Activated T-cell treated with anti-CD3 and anti-CD28 coated beads, Interleukin-2, amount 50 U/mL, for 72 hours (primary cell): Measurements from ENCODE around the gene FOXL3. TPM values are rescaled to one million over a fixed set of nuclear protein-coding genes. Genes with fewer than 3 reads are reported as not detected.

ENCODE experiments used
- ATAC-seq, 2 donors: fragments of 150-1000 bp; cut with Tn5 transposase; replicated peaks in 1 of 2; 2 replicates each; pipeline ENCODE4 v1.10.0; 2021; ENCODE audit warnings: moderate library complexity in 2 of 2, mild to moderate bottlenecking in 1 of 2
- DNase-seq, 2 donors: peaks; one replicate each; pipeline ENCODE4 v3.0.0; 2021 to 2022; ENCODE audit warnings: mixed read lengths in 1 of 2
- H3K27ac Mint-ChIP-seq: one replicate; pipeline ENCODE4 v1.8.0; 2022; ENCODE audit warnings: mild to moderate bottlenecking, moderate library complexity, mixed read lengths
- H3K27me3 Mint-ChIP-seq: one replicate; pipeline ENCODE4 v1.8.0; 2022; ENCODE audit warnings: low read depth, mixed read lengths
- H3K36me3 Mint-ChIP-seq, 2 donors: one replicate each; pipeline ENCODE4 v1.8.0; 2022; ENCODE audit warnings: mixed read lengths in 2 of 2, mild to moderate bottlenecking in 1 of 2; ENCODE audit not compliant: insufficient read depth in 2 of 2
- H3K4me1 Mint-ChIP-seq: one replicate; pipeline ENCODE4 v1.8.0; 2022; ENCODE audit warnings: low read depth, mixed read lengths
- H3K4me3 Mint-ChIP-seq, 2 donors: one replicate each; pipeline ENCODE4 v1.8.0; 2022; ENCODE audit warnings: mild to moderate bottlenecking in 2 of 2, mixed read lengths in 2 of 2, moderate library complexity in 2 of 2
- H3K9me3 Mint-ChIP-seq, 2 donors: one replicate each; pipeline ENCODE4 v1.8.0; 2022; ENCODE audit warnings: mixed read lengths in 2 of 2
- total RNA-seq, 2 donors: library from RNA; stranded (reverse); gene quantifications; one replicate each; pipeline ENCODE4 v1.2.3, GENCODE V29; 2022

Gene FOXL3
- total RNA-seq, 2 donors from 2014 or later: not detected

- no peak for DNase-seq
- H3K36me3 Mint-ChIP-seq: no peaks in the 10 kb centered on the region
- H3K27ac Mint-ChIP-seq: no peak overlapping the region
- H3K4me1 Mint-ChIP-seq: no peaks in the 10 kb centered on the region
- ATAC-seq: no peak
- H3K27me3 Mint-ChIP-seq: no peaks in the 10 kb centered on the region
- H3K4me3 Mint-ChIP-seq: no peak overlapping the region
- H3K9me3 Mint-ChIP-seq: peaks cover 2 to 4% of the 10 kb centered on the region in 2 donors
These were observed 9.7 kb downstream of the FOXL3 start for GRCh38 chr7:299628-300027.

- no peak for DNase-seq
- no peak overlapping the region for H3K4me3 Mint-ChIP-seq
- H3K36me3 Mint-ChIP-seq: no peaks in the 10 kb centered on the region
- H3K27me3 Mint-ChIP-seq: no peaks in the 10 kb centered on the region
- peaks cover 3 to 4% of the 10 kb centered on the region in 2 donors for H3K9me3 Mint-ChIP-seq
- H3K27ac Mint-ChIP-seq: no peak overlapping the region
- H3K4me1 Mint-ChIP-seq: no peaks in the 10 kb centered on the region
- no peak for ATAC-seq
These were observed 10.1 kb downstream of the FOXL3 start for GRCh38 chr7:300048-300447.

- H3K4me1 Mint-ChIP-seq: no peaks in the 10 kb centered on the region
- H3K36me3 Mint-ChIP-seq: no peaks in the 10 kb centered on the region
- DNase-seq (no peak), ATAC-seq (no peak)
- no peaks in the 10 kb centered on the region for H3K27me3 Mint-ChIP-seq
- no peak overlapping the region for H3K27ac Mint-ChIP-seq
- H3K9me3 Mint-ChIP-seq: peaks cover 3 to 4% of the 10 kb centered on the region in 2 donors
- no peak overlapping the region for H3K4me3 Mint-ChIP-seq
These were observed 10.7 kb downstream of the FOXL3 start for GRCh38 chr7:300546-301290.

GRCh38 chr7:301291-302053 is 11.5 kb downstream of the FOXL3 start:
- no peaks in the 10 kb centered on the region for H3K36me3 Mint-ChIP-seq
- no peak for ATAC-seq
- H3K27me3 Mint-ChIP-seq: no peaks in the 10 kb centered on the region
- peaks cover 3 to 4% of the 10 kb centered on the region in 2 donors for H3K9me3 Mint-ChIP-seq
- DNase-seq: no peak
- no peaks in the 10 kb centered on the region for H3K4me1 Mint-ChIP-seq
- H3K27ac Mint-ChIP-seq: no peak overlapping the region
- H3K4me3 Mint-ChIP-seq: no peak overlapping the region

- ATAC-seq (no peak), DNase-seq (no peak)
- Mint-ChIP-seq H3K27me3 (no peaks in the 10 kb centered on the region), H3K4me3 (no peak overlapping the region), H3K36me3 (no peaks in the 10 kb centered on the region), H3K27ac (no peak overlapping the region), H3K9me3 (peaks cover 3 to 4% of the 10 kb centered on the region in 2 donors), H3K4me1 (no peaks in the 10 kb centered on the region)
These were observed 12.4 kb downstream of the FOXL3 start for GRCh38 chr7:302054-302992.

GRCh38 chr7:303425-303824 is 13.5 kb downstream of the FOXL3 start:
- Mint-ChIP-seq H3K4me1 (no peaks in the 10 kb centered on the region), H3K36me3 (peaks cover 0 to 2% of the 10 kb centered on the region in 2 donors), H3K27me3 (no peaks in the 10 kb centered on the region), H3K9me3 (peaks cover 4 to 5% of the 10 kb centered on the region in 2 donors), H3K27ac (no peak overlapping the region), H3K4me3 (no peak overlapping the region)
- DNase-seq (no peak), ATAC-seq (no peak)

- Mint-ChIP-seq H3K27me3 (no peaks in the 10 kb centered on the region), H3K27ac (no peak overlapping the region), H3K4me1 (no peaks in the 10 kb centered on the region), H3K36me3 (peaks cover 0 to 2% of the 10 kb centered on the region in 2 donors), H3K9me3 (peaks cover 4 to 5% of the 10 kb centered on the region in 2 donors), H3K4me3 (no peak overlapping the region)
- DNase-seq (no peak), ATAC-seq (no peak)
These were observed 14.1 kb downstream of the FOXL3 start for GRCh38 chr7:303884-304573.

GRCh38 chr7:304574-305409 is 14.8 kb downstream of the FOXL3 start:
- Mint-ChIP-seq H3K27me3 (no peaks in the 10 kb centered on the region), H3K9me3 (peaks cover 4 to 5% of the 10 kb centered on the region in 2 donors), H3K4me3 (no peak overlapping the region), H3K4me1 (no peaks in the 10 kb centered on the region), H3K27ac (no peak overlapping the region), H3K36me3 (peaks cover 0 to 2% of the 10 kb centered on the region in 2 donors)
- no peak for DNase-seq
- ATAC-seq: no peak

- Mint-ChIP-seq H3K27me3 (no peaks in the 10 kb centered on the region), H3K36me3 (peaks cover 0 to 2% of the 10 kb centered on the region in 2 donors), H3K4me3 (no peak overlapping the region), H3K9me3 (peaks cover 4 to 5% of the 10 kb centered on the region in 2 donors), H3K4me1 (no peaks in the 10 kb centered on the region), H3K27ac (no peak overlapping the region)
- ATAC-seq (no peak), DNase-seq (no peak)
These were observed 15.6 kb downstream of the FOXL3 start for GRCh38 chr7:305410-306151.

GRCh38 chr7:307970-308369 is 18.0 kb downstream of the FOXL3 start:
- Mint-ChIP-seq H3K4me3 (no peak overlapping the region), H3K9me3 (peaks cover 4 to 5% of the 10 kb centered on the region in 2 donors), H3K27me3 (peaks cover 11% of the 10 kb centered on the region), H3K27ac (no peak overlapping the region), H3K36me3 (peaks cover 0 to 2% of the 10 kb centered on the region in 2 donors), H3K4me1 (no peaks in the 10 kb centered on the region)
- ATAC-seq (no peak), DNase-seq (no peak)

- Mint-ChIP-seq H3K9me3 (peaks cover 0 to 2% of the 10 kb centered on the region in 2 donors), H3K36me3 (peaks cover 0 to 2% of the 10 kb centered on the region in 2 donors), H3K4me3 (no peak overlapping the region), H3K27me3 (peaks cover 24% of the 10 kb centered on the region), H3K4me1 (no peaks in the 10 kb centered on the region), H3K27ac (no peak overlapping the region)
- ATAC-seq (no peak), DNase-seq (no peak)
These were observed 19.7 kb downstream of the FOXL3 start for GRCh38 chr7:309586-310228.
